HG02623 (cell line): ENCODE measurements around the gene LCLAT1.

Experiments used
- ATAC-seq: cut with Tn5 transposase; IDR thresholded peaks from one replicate; pipeline ENCODE4 v1.9.1; 2021; ENCODE audit warnings: moderate library complexity; ENCODE audit not compliant: unreplicated experiment

The LCLAT1 gene

GRCh38 chr2:30663806-30664205 is 216.8 kb downstream of the LCLAT1 start:
- ATAC-seq: no peak

- no peak for ATAC-seq
Measured at GRCh38 chr2:30664761-30665358, 217.8 kb downstream of the LCLAT1 start.

- ATAC-seq: no peak
Measured at GRCh38 chr2:30665761-30666265, 218.8 kb downstream of the LCLAT1 start.

- no peak for ATAC-seq
Measured at GRCh38 chr2:30666266-30666874, 219.3 kb downstream of the LCLAT1 start.

GRCh38 chr2:30670453-30670852 is 223.4 kb downstream of the LCLAT1 start:
- ATAC-seq: no peak

- no peak for ATAC-seq
Measured at GRCh38 chr2:30673127-30673526, 226.1 kb downstream of the LCLAT1 start.

GRCh38 chr2:30675758-30676157 is 228.7 kb downstream of the LCLAT1 start:
- no peak for ATAC-seq

- ATAC-seq: no peak
Measured at GRCh38 chr2:30677231-30677630, 230.2 kb downstream of the LCLAT1 start.

GRCh38 chr2:30677861-30678385 is 230.9 kb downstream of the LCLAT1 start:
- ATAC-seq: no peak

- ATAC-seq: no peak
Measured at GRCh38 chr2:30678410-30679137, 231.5 kb downstream of the LCLAT1 start.

- ATAC-seq: no peak
Measured at GRCh38 chr2:30679426-30680088, 232.5 kb downstream of the LCLAT1 start.

GRCh38 chr2:30680121-30680520 is 233.1 kb downstream of the LCLAT1 start:
- no peak for ATAC-seq

GRCh38 chr2:30681022-30681421 is 234.0 kb downstream of the LCLAT1 start:
- ATAC-seq: no peak

- no peak for ATAC-seq
Measured at GRCh38 chr2:30683236-30683956, 236.3 kb downstream of the LCLAT1 start.

GRCh38 chr2:30684026-30684425 is 237.0 kb downstream of the LCLAT1 start:
- no peak for ATAC-seq

- no peak for ATAC-seq
Measured at GRCh38 chr2:30684516-30684915, 237.5 kb downstream of the LCLAT1 start.

GRCh38 chr2:30684996-30685395 is 237.9 kb downstream of the LCLAT1 start:
- ATAC-seq: no peak

GRCh38 chr2:30686000-30686399 is 239.0 kb downstream of the LCLAT1 start:
- no peak for ATAC-seq

- no peak for ATAC-seq
Measured at GRCh38 chr2:30686669-30687068, 239.6 kb downstream of the LCLAT1 start.

GRCh38 chr2:30688956-30689401 is 241.9 kb downstream of the LCLAT1 start:
- no peak for ATAC-seq
